A549 (cell line): ENCODE data around the gene GSTP1. TPM values are rescaled to one million over a fixed set of nuclear protein-coding genes. Genes with fewer than 3 reads are reported as not detected.
"Not testable (repeated sequence)": the region's sequence is repeated elsewhere in the genome, so short reads cannot be mapped to it uniquely, and the experiment has no call there.

Source experiments
- ATAC-seq, 2 experiments: fragments of 200-7000 bp in 1 of 2; fragments of >200 bp in 1 of 2; cut with Nextera tagmentation in 1 of 2; cut with Tn5 transposase in 1 of 2; 3 replicates each; pipeline versions ENCODE4 v1.8.0 to v1.9.1; 2018 to 2020; ENCODE audit warnings: mild to moderate bottlenecking in 1 of 2, moderate library complexity in 1 of 2
- CTCF ChIA-PET: fragments of 300-600 bp; sonication (Branson Sonifier 250); formaldehyde crosslinking; extraction: SDS; loops from one replicate; lab custom pipeline; 2021; ENCODE audit warnings: antibody characterized with exemption, inconsistent platforms; lab: Yijun Ruan, JAX
- POLR2A ChIA-PET: fragments of 350-600 bp; formaldehyde crosslinking; extraction: SDS; loops from one replicate; lab custom pipeline; 2021; ENCODE audit warnings: antibody characterized with exemption, inconsistent platforms; lab: Yijun Ruan, JAX
- DNase-seq, 2 experiments: peaks; one replicate each; pipeline versions ENCODE4 v3.0.0 to v3.0.0-alpha.2; 2011 to 2016; ENCODE audit warnings: low read depth in 1 of 2, low spot score in 1 of 2
- FAIRE-seq: peaks from 2 replicates; lab custom pipeline; 2011; peaks lifted over from hg19 to GRCh38; lab: Jason Lieb, UNC
- H3K27ac ChIP-seq, 2 experiments: fragments of >200 bp; sonication (Bioruptor Twin); formaldehyde crosslinking; 3 replicates each; pipeline ENCODE4 v1.5.1; 2016 to 2017
- H3K4me1 ChIP-seq: fragments of >200 bp; sonication (Bioruptor Twin); formaldehyde crosslinking; 3 replicates; pipeline ENCODE4 v1.6.1; 2016
- H3K4me2 ChIP-seq: fragments of >200 bp; sonication (Bioruptor Twin); formaldehyde crosslinking; 3 replicates; pipeline ENCODE4 v1.6.1; 2016
- H3K4me3 ChIP-seq: fragments of >200 bp; sonication (Bioruptor Twin); formaldehyde crosslinking; 3 replicates; pipeline ENCODE4 v1.5.1; 2016
- H3K9me3 ChIP-seq: fragments of >200 bp; sonication (Bioruptor Twin); formaldehyde crosslinking; 3 replicates; pipeline ENCODE4 v1.6.1; 2016
- FOSB ChIP-seq: fragments of 250-450 bp; sonication (Bioruptor Pico); IDR thresholded peaks from 2 replicates; pipeline ENCODE4 v1.5.0; 2020; ENCODE audit warnings: mild to moderate bottlenecking, moderate library complexity
- HOXA7 ChIP-seq: fragments of 250-450 bp; sonication (Bioruptor Pico); IDR thresholded peaks from 2 replicates; pipeline ENCODE4 v1.5.0; 2020; ENCODE audit warnings: mild to moderate bottlenecking, moderate library complexity
- MAFK ChIP-seq: fragments of 450-650 bp; IDR thresholded peaks from 2 replicates; pipeline ENCODE4 v1.6.1; 2014; ENCODE audit not compliant: partially characterized antibody
- MAZ ChIP-seq: fragments of 150-350 bp; IDR thresholded peaks from 2 replicates; pipeline ENCODE4 v1.6.1; 2014; ENCODE audit warnings: antibody characterized with exemption, low read depth, low read length, borderline replicate concordance
- MYC ChIP-seq: IDR thresholded peaks from 2 replicates; pipeline ENCODE4 v1.6.1; 2012; ENCODE audit warnings: mild to moderate bottlenecking, inconsistent platforms, low read length, improper control_type of control experiment, borderline replicate concordance
- NR3C1 ChIP-seq: fragments of >200 bp; sonication (Bioruptor Twin); formaldehyde crosslinking; IDR thresholded peaks from 3 replicates; pipeline ENCODE4 v1.6.1; 2017
- PHF8 ChIP-seq: fragments of 200-600 bp; sonication (generic); IDR thresholded peaks from 2 replicates; pipeline ENCODE4 v1.6.1; 2016; ENCODE audit warnings: low read depth, mild to moderate bottlenecking, antibody characterized with exemption, moderate library complexity, borderline replicate concordance
- POLR2A ChIP-seq: IDR thresholded peaks from 2 replicates; pipeline ENCODE4 v1.6.1; 2012; ENCODE audit warnings: mild to moderate bottlenecking, low read length
- RARB ChIP-seq: fragments of 250-450 bp; sonication (Bioruptor Pico); IDR thresholded peaks from 2 replicates; pipeline ENCODE4 v1.8.0; 2021; ENCODE audit warnings: mild to moderate bottlenecking, moderate library complexity
- RFX5 ChIP-seq: fragments of 450-650 bp; IDR thresholded peaks from 2 replicates; pipeline ENCODE4 v1.7.1; 2014; ENCODE audit warnings: antibody characterized with exemption, mild to moderate bottlenecking, moderate library complexity
- SMC3 ChIP-seq: fragments of >200 bp; sonication (Bioruptor Twin); formaldehyde crosslinking; IDR thresholded peaks from 3 replicates; pipeline ENCODE4 v1.6.1; 2018; ENCODE audit warnings: inconsistent platforms
- TP53 ChIP-seq: fragments of 250-450 bp; sonication (Bioruptor Pico); IDR thresholded peaks from 2 replicates; pipeline ENCODE4 v1.5.0; 2021; ENCODE audit warnings: mild to moderate bottlenecking, moderate library complexity
- ZFP36 ChIP-seq: fragments of 450-650 bp; IDR thresholded peaks from 2 replicates; pipeline ENCODE4 v1.6.1; 2014; ENCODE audit warnings: borderline replicate concordance; ENCODE audit not compliant: partially characterized antibody
- WGBS: methylation state at CpG from one replicate; pipeline ENCODE4 v1.1.6; 2017; ENCODE audit errors: missing lambda C conversion rate; 5-methylcytosine and 5-hydroxymethylcytosine counted together
- polyA plus RNA-seq, 4 experiments: library from polyadenylated mRNA; depleted of rRNA in 3 of 4; stranded (reverse); fragments of >200 nt; fragmentation: RNase III in 1 of 4; extraction: RNeasy Plus Mini Kit Qiagen cat#74134 plus additional on column Dnase treatment in 1 of 4; gene quantifications; 2 replicates in 3 of 4; 3 replicates in 1 of 4; pipeline ENCODE4 v1.2.3, GENCODE V29; 2011 to 2017
- TF ChIP-seq, protein P1 (sequence below): fragments of 150-350 bp; IDR thresholded peaks from 2 replicates; pipeline ENCODE4 v1.6.1; 2014; ENCODE audit warnings: low read depth, mild to moderate bottlenecking, low read length
- TF ChIP-seq, protein P2 (sequence below): fragments of >200 bp; sonication (Bioruptor Twin); formaldehyde crosslinking; IDR thresholded peaks from 2 replicates; pipeline ENCODE4 v1.6.1; 2016
- TF ChIP-seq, protein P3 (sequence below): fragments of 200-600 bp; sonication (generic); IDR thresholded peaks from 2 replicates; pipeline ENCODE4 v1.6.1; 2016; ENCODE audit warnings: antibody characterized with exemption, mild to moderate bottlenecking, moderate library complexity
- TF ChIP-seq, protein P4 (sequence below): fragments of >200 bp; sonication (Bioruptor Twin); formaldehyde crosslinking; IDR thresholded peaks from 3 replicates; pipeline ENCODE4 v1.6.1; 2016
- TF ChIP-seq, protein P5 (sequence below): IDR thresholded peaks from 2 replicates; pipeline ENCODE4 v1.6.1; 2012

Gene GSTP1
- polyA plus RNA-seq, 2 of the 4 experiments (the other 2 are of a cell fraction), result 991 to 1,034 TPM

DNA sequence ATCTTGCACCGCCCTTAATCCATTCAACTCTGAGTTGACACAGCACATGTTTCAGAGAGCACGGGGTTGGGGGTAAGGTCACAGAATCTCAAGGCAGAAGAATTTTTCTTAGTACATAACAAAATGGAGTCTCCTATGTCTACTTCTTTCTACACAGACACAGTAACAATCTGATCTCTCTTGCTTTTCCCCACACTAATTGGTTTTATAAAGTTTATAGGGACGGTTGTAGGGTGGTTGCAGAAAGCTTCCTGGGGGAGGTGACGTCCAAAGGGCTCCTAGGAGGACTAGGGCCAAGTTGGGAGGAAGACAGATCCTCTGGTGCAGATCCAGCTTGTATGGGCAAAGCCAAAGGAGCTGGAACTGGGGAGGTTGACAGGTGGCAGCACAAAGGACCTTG lies 20.5 kb downstream of the GSTP1 start:
- H3K27ac ChIP-seq, POLR2A ChIA-PET, DNase-seq, H3K4me2 ChIP-seq, H3K9me3 ChIP-seq, FAIRE-seq, ATAC-seq, H3K4me3 ChIP-seq: not testable (repeated sequence)
- 21% methylated on average over 2 of the region's 4 CpGs for WGBS
- CTCF ChIA-PET, result interaction anchor here (0.9 to 2.1 kb wide), 2 partner anchors 10 to 25 kb away, joined by 5 to 11 read pairs; partner anchors contain the start of gene NUDT8
- H3K4me1 ChIP-seq, result peaks cover 19% of the 10 kb centered on the region

DNA sequence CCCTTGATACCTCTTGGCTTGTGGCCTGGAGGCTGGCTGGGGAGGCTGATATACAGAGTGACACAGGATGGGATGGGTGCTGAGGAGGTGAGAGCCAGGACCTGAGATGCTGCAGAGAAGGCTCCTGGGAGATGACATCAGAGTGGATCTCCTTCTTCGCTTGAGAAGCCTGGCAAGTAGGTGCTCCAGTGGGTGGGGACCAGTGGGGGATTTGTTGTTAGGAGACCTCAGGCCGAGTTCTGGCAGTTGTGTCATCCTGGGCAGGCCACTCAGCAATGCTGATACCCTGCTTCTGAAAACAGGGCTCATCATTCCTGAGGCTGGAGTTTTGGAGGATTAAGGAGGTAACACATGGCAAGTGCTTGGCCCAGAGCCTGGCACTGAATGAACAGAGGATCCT lies 21.2 kb downstream of the GSTP1 start:
- CTCF ChIA-PET, result interaction anchor here (0.9 to 2.1 kb wide), 4 partner anchors 10 to 25 kb away, joined by 3 to 11 read pairs (median 6); partner anchors contain the start of genes GSTP1 and NUDT8
- 82% methylated on average over 2 of the region's 2 CpGs for WGBS
- Histone ChIP-seq H3K4me3 (no peak overlapping the region), H3K9me3 (no peaks in the 10 kb centered on the region), H3K4me2 (no peak overlapping the region), H3K4me1 (peaks cover 19% of the 10 kb centered on the region), H3K27ac (no peak overlapping the region)
- DNase-seq (no peak), FAIRE-seq (no peak), ATAC-seq (no peak)
- TF ChIP-seq NR3C1 (no peak), MYC (no peak), PHF8 (no peak), POLR2A (no peak), RARB (CRISPR knock-in tag) (no peak), SMC3 (no peak), ZFP36 (no peak), RFX5 (no peak), MAFK (no peak), FOSB (CRISPR knock-in tag) (no peak), HOXA7 (CRISPR knock-in tag) (no peak), TP53 (no peak), MAZ (no peak)
- TF ChIP-seq, protein P1, sequence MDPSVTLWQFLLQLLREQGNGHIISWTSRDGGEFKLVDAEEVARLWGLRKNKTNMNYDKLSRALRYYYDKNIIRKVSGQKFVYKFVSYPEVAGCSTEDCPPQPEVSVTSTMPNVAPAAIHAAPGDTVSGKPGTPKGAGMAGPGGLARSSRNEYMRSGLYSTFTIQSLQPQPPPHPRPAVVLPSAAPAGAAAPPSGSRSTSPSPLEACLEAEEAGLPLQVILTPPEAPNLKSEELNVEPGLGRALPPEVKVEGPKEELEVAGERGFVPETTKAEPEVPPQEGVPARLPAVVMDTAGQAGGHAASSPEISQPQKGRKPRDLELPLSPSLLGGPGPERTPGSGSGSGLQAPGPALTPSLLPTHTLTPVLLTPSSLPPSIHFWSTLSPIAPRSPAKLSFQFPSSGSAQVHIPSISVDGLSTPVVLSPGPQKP, result no peak
- TF ChIP-seq, protein P2, sequence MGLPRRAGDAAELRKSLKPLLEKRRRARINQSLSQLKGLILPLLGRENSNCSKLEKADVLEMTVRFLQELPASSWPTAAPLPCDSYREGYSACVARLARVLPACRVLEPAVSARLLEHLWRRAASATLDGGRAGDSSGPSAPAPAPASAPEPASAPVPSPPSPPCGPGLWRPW, result no peak
- TF ChIP-seq, protein P3, sequence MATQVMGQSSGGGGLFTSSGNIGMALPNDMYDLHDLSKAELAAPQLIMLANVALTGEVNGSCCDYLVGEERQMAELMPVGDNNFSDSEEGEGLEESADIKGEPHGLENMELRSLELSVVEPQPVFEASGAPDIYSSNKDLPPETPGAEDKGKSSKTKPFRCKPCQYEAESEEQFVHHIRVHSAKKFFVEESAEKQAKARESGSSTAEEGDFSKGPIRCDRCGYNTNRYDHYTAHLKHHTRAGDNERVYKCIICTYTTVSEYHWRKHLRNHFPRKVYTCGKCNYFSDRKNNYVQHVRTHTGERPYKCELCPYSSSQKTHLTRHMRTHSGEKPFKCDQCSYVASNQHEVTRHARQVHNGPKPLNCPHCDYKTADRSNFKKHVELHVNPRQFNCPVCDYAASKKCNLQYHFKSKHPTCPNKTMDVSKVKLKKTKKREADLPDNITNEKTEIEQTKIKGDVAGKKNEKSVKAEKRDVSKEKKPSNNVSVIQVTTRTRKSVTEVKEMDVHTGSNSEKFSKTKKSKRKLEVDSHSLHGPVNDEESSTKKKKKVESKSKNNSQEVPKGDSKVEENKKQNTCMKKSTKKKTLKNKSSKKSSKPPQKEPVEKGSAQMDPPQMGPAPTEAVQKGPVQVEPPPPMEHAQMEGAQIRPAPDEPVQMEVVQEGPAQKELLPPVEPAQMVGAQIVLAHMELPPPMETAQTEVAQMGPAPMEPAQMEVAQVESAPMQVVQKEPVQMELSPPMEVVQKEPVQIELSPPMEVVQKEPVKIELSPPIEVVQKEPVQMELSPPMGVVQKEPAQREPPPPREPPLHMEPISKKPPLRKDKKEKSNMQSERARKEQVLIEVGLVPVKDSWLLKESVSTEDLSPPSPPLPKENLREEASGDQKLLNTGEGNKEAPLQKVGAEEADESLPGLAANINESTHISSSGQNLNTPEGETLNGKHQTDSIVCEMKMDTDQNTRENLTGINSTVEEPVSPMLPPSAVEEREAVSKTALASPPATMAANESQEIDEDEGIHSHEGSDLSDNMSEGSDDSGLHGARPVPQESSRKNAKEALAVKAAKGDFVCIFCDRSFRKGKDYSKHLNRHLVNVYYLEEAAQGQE, result no peak
- TF ChIP-seq, protein P4, sequence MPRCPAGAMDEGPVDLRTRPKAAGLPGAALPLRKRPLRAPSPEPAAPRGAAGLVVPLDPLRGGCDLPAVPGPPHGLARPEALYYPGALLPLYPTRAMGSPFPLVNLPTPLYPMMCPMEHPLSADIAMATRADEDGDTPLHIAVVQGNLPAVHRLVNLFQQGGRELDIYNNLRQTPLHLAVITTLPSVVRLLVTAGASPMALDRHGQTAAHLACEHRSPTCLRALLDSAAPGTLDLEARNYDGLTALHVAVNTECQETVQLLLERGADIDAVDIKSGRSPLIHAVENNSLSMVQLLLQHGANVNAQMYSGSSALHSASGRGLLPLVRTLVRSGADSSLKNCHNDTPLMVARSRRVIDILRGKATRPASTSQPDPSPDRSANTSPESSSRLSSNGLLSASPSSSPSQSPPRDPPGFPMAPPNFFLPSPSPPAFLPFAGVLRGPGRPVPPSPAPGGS, result no peak
- TF ChIP-seq, protein P5, sequence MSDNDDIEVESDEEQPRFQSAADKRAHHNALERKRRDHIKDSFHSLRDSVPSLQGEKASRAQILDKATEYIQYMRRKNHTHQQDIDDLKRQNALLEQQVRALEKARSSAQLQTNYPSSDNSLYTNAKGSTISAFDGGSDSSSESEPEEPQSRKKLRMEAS, result no peak
- POLR2A ChIA-PET, result no interaction called here
